C4-2B (cell line): ENCODE data around the gene PCDH15.

Experiments used
- ZFX ChIP-seq: fragments of 450-650 bp; IDR thresholded peaks from 2 replicates; pipeline ENCODE4 v1.6.1; 2017
- TF ChIP-seq, protein P1 (sequence below): fragments of 450-650 bp; conservative IDR thresholded peaks from 2 replicates; pipeline ENCODE4 v1.5.1; 2017; ENCODE audit warnings: mild to moderate bottlenecking

DNA sequence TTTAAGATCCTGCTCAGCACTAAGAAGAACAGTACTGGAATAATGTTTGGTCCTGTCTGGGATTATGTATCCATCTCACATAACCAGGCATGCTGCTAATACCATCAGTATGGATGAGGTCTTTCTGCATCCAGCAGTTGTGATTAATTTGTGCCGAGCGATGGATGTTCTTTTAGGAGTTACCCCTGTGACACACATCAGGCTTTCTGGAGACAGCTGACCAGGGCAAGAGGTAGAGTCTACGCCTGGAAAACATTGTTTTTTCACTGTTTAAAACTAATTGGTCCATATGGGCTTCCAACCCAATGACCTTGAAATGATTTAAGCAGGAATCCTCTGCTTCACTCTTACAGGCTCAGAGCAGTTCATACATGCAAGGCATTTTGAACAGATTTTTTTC, 603.0 kb downstream of the PCDH15 start:
- TF ChIP-seq, protein P1, sequence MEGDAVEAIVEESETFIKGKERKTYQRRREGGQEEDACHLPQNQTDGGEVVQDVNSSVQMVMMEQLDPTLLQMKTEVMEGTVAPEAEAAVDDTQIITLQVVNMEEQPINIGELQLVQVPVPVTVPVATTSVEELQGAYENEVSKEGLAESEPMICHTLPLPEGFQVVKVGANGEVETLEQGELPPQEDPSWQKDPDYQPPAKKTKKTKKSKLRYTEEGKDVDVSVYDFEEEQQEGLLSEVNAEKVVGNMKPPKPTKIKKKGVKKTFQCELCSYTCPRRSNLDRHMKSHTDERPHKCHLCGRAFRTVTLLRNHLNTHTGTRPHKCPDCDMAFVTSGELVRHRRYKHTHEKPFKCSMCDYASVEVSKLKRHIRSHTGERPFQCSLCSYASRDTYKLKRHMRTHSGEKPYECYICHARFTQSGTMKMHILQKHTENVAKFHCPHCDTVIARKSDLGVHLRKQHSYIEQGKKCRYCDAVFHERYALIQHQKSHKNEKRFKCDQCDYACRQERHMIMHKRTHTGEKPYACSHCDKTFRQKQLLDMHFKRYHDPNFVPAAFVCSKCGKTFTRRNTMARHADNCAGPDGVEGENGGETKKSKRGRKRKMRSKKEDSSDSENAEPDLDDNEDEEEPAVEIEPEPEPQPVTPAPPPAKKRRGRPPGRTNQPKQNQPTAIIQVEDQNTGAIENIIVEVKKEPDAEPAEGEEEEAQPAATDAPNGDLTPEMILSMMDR: no peak
- TF ChIP-seq ZFX: no peak
